HepG2 (cell line): Measurements from ENCODE around the gene BBOF1. TPM values are rescaled to one million over a fixed set of nuclear protein-coding genes. Genes with fewer than 3 reads are reported as not detected.

Experiments
- ATAC-seq: fragments of 200-7000 bp; cut with Tn5 transposase; 3 replicates; pipeline ENCODE4 v1.9.1; 2020; ENCODE audit warnings: mild to moderate bottlenecking, moderate library complexity
- BruUV-seq: library from RNA; stranded (reverse); fragments of 400-500 nt; replicated peaks from 2 replicates; lab custom pipeline; 2021; lab: Mats Ljungman, UMichigan
- CTCF ChIA-PET: fragments of 300-600 bp; formaldehyde crosslinking; extraction: SDS; loops from one replicate; lab custom pipeline; 2021; ENCODE audit warnings: low total read pairs, inconsistent platforms, low intra/inter-chr PET ratio; lab: Yijun Ruan, JAX
- POLR2A ChIA-PET: fragments of 350-600 bp; sonication (Branson Sonifier 250); formaldehyde crosslinking; loops from one replicate; lab custom pipeline; 2020; ENCODE audit warnings: antibody characterized with exemption, inconsistent platforms; lab: Yijun Ruan, JAX
- DNase-seq: peaks from one replicate; pipeline ENCODE4 v3.0.0-alpha.2; 2015; ENCODE audit warnings: low spot score
- FAIRE-seq: peaks from 3 replicates; lab custom pipeline; 2011; peaks lifted over from hg19 to GRCh38; lab: Jason Lieb, UNC
- H2AFZ ChIP-seq: one replicate; pipeline ENCODE4 v1.6.1; 2011; ENCODE audit warnings: low read length, inconsistent platforms
- H3K27ac ChIP-seq: fragments of 300-600 bp; 3 replicates; pipeline ENCODE4 v1.8.0; 2011; ENCODE audit warnings: mixed run types, mild to moderate bottlenecking, mixed read lengths, low read length, inconsistent platforms; ENCODE audit not compliant: insufficient read depth; ENCODE audit errors: extremely low read length
- H3K27me3 ChIP-seq, 2 experiments: fragments of 200-600 bp in 1 of 2; 2 replicates in 1 of 2; 3 replicates in 1 of 2; pipeline versions ENCODE4 v1.6.0 to v1.8.0; 2011; ENCODE audit warnings: low read length in 2 of 2, mild to moderate bottlenecking in 2 of 2, moderate library complexity in 2 of 2, inconsistent platforms in 1 of 2; ENCODE audit not compliant: insufficient read depth in 2 of 2, control insufficient read depth in 1 of 2
- H3K36me3 ChIP-seq, 2 experiments: fragments of 200-600 bp in 1 of 2; replicated peaks in 1 of 2; 2 replicates in 1 of 2; 3 replicates in 1 of 2; pipeline versions ENCODE4 v1.5.1 to v1.8.0; 2011; ENCODE audit warnings: low read length in 2 of 2, inconsistent platforms in 1 of 2; ENCODE audit not compliant: insufficient read depth in 2 of 2, control insufficient read depth in 1 of 2
- H3K4me1 ChIP-seq: 2 replicates; pipeline ENCODE4 v1.5.1; 2012; ENCODE audit warnings: low read length, inconsistent platforms; ENCODE audit not compliant: insufficient read depth
- H3K4me2 ChIP-seq: 2 replicates; pipeline ENCODE4 v1.6.0; 2011; ENCODE audit warnings: low read depth, low read length, inconsistent platforms
- H3K4me3 ChIP-seq, 3 experiments: fragments of 200-600 bp in 1 of 3; sonication (generic), shearing (Covaris generic) in 1 of 3; replicated peaks in 1 of 3; 2 replicates each; pipeline ENCODE4 v1.5.1; 2011 to 2016; ENCODE audit warnings: low read length in 3 of 3, inconsistent platforms in 2 of 3, low read depth in 2 of 3, mild to moderate bottlenecking in 2 of 3, control low read depth in 1 of 3, mixed read lengths in 1 of 3; ENCODE audit not compliant: insufficient read depth in 1 of 3
- H3K79me2 ChIP-seq: one replicate; pipeline ENCODE4 v1.6.1; 2011; ENCODE audit warnings: low read length, inconsistent platforms; ENCODE audit not compliant: insufficient read depth
- H3K9ac ChIP-seq: 2 replicates; pipeline ENCODE4 v1.6.0; 2011; ENCODE audit warnings: mild to moderate bottlenecking, low read depth, low read length, inconsistent platforms; ENCODE audit not compliant: insufficient read depth
- H3K9me3 ChIP-seq: 2 replicates; pipeline ENCODE4 v1.5.1; 2012; ENCODE audit warnings: mild to moderate bottlenecking, low read length
- H4K20me1 ChIP-seq: 2 replicates; pipeline ENCODE4 v1.6.0; 2011; ENCODE audit warnings: inconsistent platforms, mild to moderate bottlenecking, low read length, moderate library complexity; ENCODE audit not compliant: insufficient read depth
- BCL6 ChIP-seq: IDR thresholded peaks from 2 replicates; pipeline ENCODE4 v1.6.1; 2016; ENCODE audit warnings: missing genetic modification reagents, missing compliant biosample characterization
- CAMTA2 ChIP-seq: sonication (generic); formaldehyde crosslinking; IDR thresholded peaks from 2 replicates; pipeline ENCODE4 v1.4.0; 2020; ENCODE audit warnings: mild to moderate bottlenecking, missing genetic modification reagents, borderline replicate concordance
- FOXJ3 ChIP-seq: sonication (generic); formaldehyde crosslinking; IDR thresholded peaks from 2 replicates; pipeline ENCODE4 v1.4.0; 2020; ENCODE audit warnings: missing genetic modification reagents, mild to moderate bottlenecking, borderline replicate concordance
- FOXM1 ChIP-seq: sonication (generic); formaldehyde crosslinking; IDR thresholded peaks from 2 replicates; pipeline ENCODE4 v1.5.0; 2020; ENCODE audit warnings: missing genetic modification reagents
- FOXP1 ChIP-seq, 2 experiments: fragments of 450-650 bp in 1 of 2; IDR thresholded peaks; 2 replicates each; pipeline ENCODE4 v1.6.1; 2017 to 2018; ENCODE audit warnings: antibody characterized with exemption in 1 of 2
- GLI4 ChIP-seq: sonication (generic); formaldehyde crosslinking; IDR thresholded peaks from 2 replicates; pipeline ENCODE4 v1.5.1; 2020; ENCODE audit warnings: missing genetic modification reagents, mild to moderate bottlenecking, moderate library complexity, borderline replicate concordance
- JUND ChIP-seq: sonication (generic); formaldehyde crosslinking; IDR thresholded peaks from 2 replicates; pipeline ENCODE4 v1.8.0; 2022; ENCODE audit warnings: mild to moderate bottlenecking, missing genetic modification reagents
- PAF1 ChIP-seq: IDR thresholded peaks from 2 replicates; pipeline ENCODE4 v1.6.1; 2016; ENCODE audit warnings: missing genetic modification reagents, missing compliant biosample characterization
- SPEN ChIP-seq: sonication (generic); formaldehyde crosslinking; IDR thresholded peaks from 2 replicates; pipeline ENCODE4 v1.5.1; 2020; ENCODE audit warnings: low read depth, mild to moderate bottlenecking, missing genetic modification reagents
- TEAD3 ChIP-seq: optimal IDR thresholded peaks from 2 replicates; pipeline ENCODE3; 2016; ENCODE audit warnings: borderline replicate concordance
- WIZ ChIP-seq: sonication (generic); formaldehyde crosslinking; IDR thresholded peaks from 2 replicates; pipeline ENCODE4 v1.5.1; 2020; ENCODE audit warnings: mild to moderate bottlenecking, missing genetic modification reagents
- ZBTB7B ChIP-seq: sonication (generic); formaldehyde crosslinking; IDR thresholded peaks from 2 replicates; pipeline ENCODE4 v1.4.0; 2020; ENCODE audit warnings: missing genetic modification reagents
- ZNF326 ChIP-seq: sonication (generic); formaldehyde crosslinking; IDR thresholded peaks from 2 replicates; pipeline ENCODE4 v1.4.0; 2020; ENCODE audit warnings: missing genetic modification reagents, borderline replicate concordance
- ZNF607 ChIP-seq: sonication (generic); formaldehyde crosslinking; IDR thresholded peaks from 2 replicates; pipeline ENCODE4 v1.5.1; 2020; ENCODE audit warnings: missing genetic modification reagents, mild to moderate bottlenecking, borderline replicate concordance
- ZSCAN29 ChIP-seq: sonication (generic); formaldehyde crosslinking; conservative IDR thresholded peaks from 2 replicates; pipeline ENCODE4 v1.4.0; 2020; ENCODE audit warnings: mild to moderate bottlenecking, missing genetic modification reagents
- WGBS: methylation state at CpG from one replicate; pipeline ENCODE4 v1.1.6; 2017; ENCODE audit warnings: low lambda C conversion rate; 5-methylcytosine and 5-hydroxymethylcytosine counted together
- in situ Hi-C: cut with HindIII; loops from 2 replicates; pipeline ENCODE4 v1.10.0; 2017; ENCODE audit warnings: low pct_unique_long_range_greater_than_20kb; ENCODE audit not compliant: extremely low pct_ligation_motif_present
- intact Hi-C: fragments of 100-400 bp; cut with micrococcal nuclease; formaldehyde crosslinking; loops from one replicate; pipeline ENCODE4 v1.10.0; 2022; ENCODE audit not compliant: unreplicated experiment
- polyA plus RNA-seq, 8 experiments: library from polyadenylated mRNA; depleted of rRNA in 3 of 8; stranded (reverse) in 7 of 8; unstranded in 1 of 8; fragments of >200 nt; fragmentation: Illumina TruSeq in 4 of 8; extraction: Trizol in 4 of 8; gene quantifications; 2 replicates each; pipeline versions ENCODE4 v1.2.1 to v1.2.3, GENCODE V29; 2011 to 2016; ENCODE audit warnings: low read depth in 4 of 8, missing spikeins in 1 of 8, mixed read lengths in 1 of 8; ENCODE audit not compliant: insufficient read depth in 1 of 8
- total RNA-seq, 5 experiments: library from RNA; depleted of rRNA; stranded (reverse); fragments of >200 nt; fragmentation: Illumina TruSeq; extraction: Trizol; gene quantifications; 2 replicates each; pipeline ENCODE4 v1.2.3, GENCODE V29; 2016; ENCODE audit warnings: low read depth in 1 of 5
- TF ChIP-seq, protein P1 (sequence below): sonication (generic); formaldehyde crosslinking; IDR thresholded peaks from 2 replicates; pipeline ENCODE4 v1.4.0; 2020; ENCODE audit warnings: missing genetic modification reagents
- TF ChIP-seq, protein P2 (sequence below): sonication (generic); formaldehyde crosslinking; IDR thresholded peaks from 2 replicates; pipeline ENCODE4 v1.5.0; 2020; ENCODE audit warnings: mild to moderate bottlenecking, low read depth, missing genetic modification reagents, borderline replicate concordance

The BBOF1 gene
- total and polyA plus RNA-seq, 2 of the 13 experiments (the other 11 are each of a cell fraction or from before 2014, with no cell fraction given), result 1.6 to 2.3 TPM

DNA sequence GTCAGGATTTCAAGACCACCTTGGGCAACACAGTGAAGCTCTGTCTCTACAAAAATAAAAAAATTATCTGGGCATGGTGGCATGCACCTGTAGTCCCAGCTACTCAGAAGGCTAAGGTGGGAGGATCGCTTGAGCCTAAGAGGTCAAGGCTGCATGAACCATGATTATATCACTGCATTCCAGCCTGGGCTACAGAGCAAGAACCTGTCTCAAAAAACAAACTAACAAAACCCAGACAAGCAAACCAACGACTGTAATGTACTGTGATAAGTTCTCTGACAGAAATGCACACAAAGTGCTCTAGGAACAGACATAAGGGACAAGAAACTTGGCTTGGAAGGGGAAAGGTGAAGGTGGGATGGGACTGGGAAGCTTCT is 22.4 kb upstream of the BBOF1 start (continued):
- TF ChIP-seq JUND (CRISPR knock-in tag), result 0 out of 2 replicates have a peak, but pooled peaks have one; percentile 33
- TF ChIP-seq TEAD3 (CRISPR knock-in tag), result peak; percentile 99
- TF ChIP-seq FOXP1 (IDR thresholded peaks at IDR 0.05), result no peak
- TF ChIP-seq FOXP1 (CRISPR knock-in tag; IDR thresholded peaks at IDR 0.05), result peak; percentile 53; the same call in 1 of the 2 replicates

DNA sequence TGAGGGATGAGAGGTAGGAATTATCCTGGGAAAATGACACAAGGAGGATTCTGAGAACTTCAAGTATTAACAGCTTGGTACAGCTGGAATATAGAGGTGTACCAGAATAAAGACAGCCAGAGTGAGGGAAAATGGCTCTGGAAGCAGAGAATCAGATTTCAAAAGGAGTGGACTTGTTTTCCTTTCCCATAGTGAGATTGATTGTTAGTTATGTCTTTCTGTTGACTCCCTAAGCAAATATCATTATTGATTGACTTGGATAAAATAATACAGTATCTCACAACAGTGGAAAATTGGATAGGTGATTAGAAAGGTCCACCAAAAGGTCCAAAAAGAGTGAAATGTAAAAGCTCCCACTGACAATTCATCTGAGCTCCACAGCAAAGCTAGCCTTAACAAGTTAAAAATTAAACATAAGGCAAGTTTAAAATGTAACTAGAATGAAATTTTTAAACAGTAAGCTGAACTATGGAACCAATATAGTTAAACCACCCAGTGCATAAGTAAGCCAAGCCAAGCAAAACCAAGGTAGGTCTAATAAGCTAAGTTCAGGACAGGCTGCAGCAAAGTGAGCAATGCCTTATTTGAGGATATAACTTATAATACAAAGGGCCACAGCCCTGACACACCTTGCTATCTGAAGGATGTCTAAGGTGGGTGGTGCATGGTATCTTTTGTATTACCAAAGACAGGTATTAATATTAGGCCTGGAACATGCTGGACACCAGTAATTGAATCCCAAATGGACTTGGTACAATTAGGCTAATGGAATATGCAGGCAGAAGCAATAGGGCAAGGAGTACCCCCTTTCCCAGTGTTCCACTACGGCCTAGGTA is 21.8 kb upstream of the BBOF1 start:
- no TSS peak for BruUV-seq
- H3K36me3 ChIP-seq, result peaks cover 2 to 5% of the 10 kb centered on the region in 2 experiments; a peak in 2 of 5 replicates
- intact Hi-C loops (loop anchor here (1.0 to 5.0 kb wide), 3 partner anchors 21 to 47 kb away; partner anchors contain the start of genes COQ6 and FAM161B), in situ Hi-C loops (no loop called here)
- ATAC-seq (peak; percentile 87), FAIRE-seq (peak; percentile 75), DNase-seq (peak; percentile 71)
- H3K9me3 ChIP-seq, result no peaks in the 10 kb centered on the region
- H3K79me2 ChIP-seq, result peaks cover 4% of the 10 kb centered on the region
- peak overlapping the region; percentile 95 for H3K27ac ChIP-seq
- peaks cover 87% of the 10 kb centered on the region for H3K4me1 ChIP-seq
- H2AFZ ChIP-seq, result no peak overlapping the region
- no peaks in the 10 kb centered on the region for H4K20me1 ChIP-seq
- 0% methylated on average over 1 of the region's 1 CpG for WGBS
- H3K4me3 ChIP-seq, result peak overlapping the region; percentile 30 to 53 (median 46); a peak in 5 of 6 replicates
- peak overlapping the region; percentile 82 for H3K4me2 ChIP-seq
- no peaks in the 10 kb centered on the region for H3K27me3 ChIP-seq
- H3K9ac ChIP-seq, result peak overlapping the region; percentile 65
- ChIA-PET CTCF (no interaction called here), POLR2A (interaction anchor here (0.7 to 5.4 kb wide), 14 partner anchors 9 to 238 kb away, joined by 3 to 70 read pairs (median 8); partner anchors contain the start of genes ALDH6A1, BBOF1, COQ6 and ENTPD5)
- TF ChIP-seq GLI4 (no peak; the same call in 1 of the 2 replicates), CAMTA2 (CRISPR knock-in tag) (no peak), ZNF607 (CRISPR knock-in tag) (no peak), ZSCAN29 (CRISPR knock-in tag) (no peak), BCL6 (CRISPR knock-in tag) (0 out of 2 replicates have a peak, but pooled peaks have one; percentile 24), WIZ (CRISPR knock-in tag) (no peak), FOXM1 (no peak), FOXJ3 (CRISPR knock-in tag) (peak; percentile 71; the same call in 1 of the 2 replicates), PAF1 (no peak), ZBTB7B (CRISPR knock-in tag) (no peak), SPEN (CRISPR knock-in tag) (no peak), ZNF326 (CRISPR knock-in tag) (no peak)
- TF ChIP-seq, protein P1, sequence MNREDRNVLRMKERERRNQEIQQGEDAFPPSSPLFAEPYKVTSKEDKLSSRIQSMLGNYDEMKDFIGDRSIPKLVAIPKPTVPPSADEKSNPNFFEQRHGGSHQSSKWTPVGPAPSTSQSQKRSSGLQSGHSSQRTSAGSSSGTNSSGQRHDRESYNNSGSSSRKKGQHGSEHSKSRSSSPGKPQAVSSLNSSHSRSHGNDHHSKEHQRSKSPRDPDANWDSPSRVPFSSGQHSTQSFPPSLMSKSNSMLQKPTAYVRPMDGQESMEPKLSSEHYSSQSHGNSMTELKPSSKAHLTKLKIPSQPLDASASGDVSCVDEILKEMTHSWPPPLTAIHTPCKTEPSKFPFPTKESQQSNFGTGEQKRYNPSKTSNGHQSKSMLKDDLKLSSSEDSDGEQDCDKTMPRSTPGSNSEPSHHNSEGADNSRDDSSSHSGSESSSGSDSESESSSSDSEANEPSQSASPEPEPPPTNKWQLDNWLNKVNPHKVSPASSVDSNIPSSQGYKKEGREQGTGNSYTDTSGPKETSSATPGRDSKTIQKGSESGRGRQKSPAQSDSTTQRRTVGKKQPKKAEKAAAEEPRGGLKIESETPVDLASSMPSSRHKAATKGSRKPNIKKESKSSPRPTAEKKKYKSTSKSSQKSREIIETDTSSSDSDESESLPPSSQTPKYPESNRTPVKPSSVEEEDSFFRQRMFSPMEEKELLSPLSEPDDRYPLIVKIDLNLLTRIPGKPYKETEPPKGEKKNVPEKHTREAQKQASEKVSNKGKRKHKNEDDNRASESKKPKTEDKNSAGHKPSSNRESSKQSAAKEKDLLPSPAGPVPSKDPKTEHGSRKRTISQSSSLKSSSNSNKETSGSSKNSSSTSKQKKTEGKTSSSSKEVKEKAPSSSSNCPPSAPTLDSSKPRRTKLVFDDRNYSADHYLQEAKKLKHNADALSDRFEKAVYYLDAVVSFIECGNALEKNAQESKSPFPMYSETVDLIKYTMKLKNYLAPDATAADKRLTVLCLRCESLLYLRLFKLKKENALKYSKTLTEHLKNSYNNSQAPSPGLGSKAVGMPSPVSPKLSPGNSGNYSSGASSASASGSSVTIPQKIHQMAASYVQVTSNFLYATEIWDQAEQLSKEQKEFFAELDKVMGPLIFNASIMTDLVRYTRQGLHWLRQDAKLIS (CRISPR knock-in tag), result no peak
- TF ChIP-seq, protein P2, sequence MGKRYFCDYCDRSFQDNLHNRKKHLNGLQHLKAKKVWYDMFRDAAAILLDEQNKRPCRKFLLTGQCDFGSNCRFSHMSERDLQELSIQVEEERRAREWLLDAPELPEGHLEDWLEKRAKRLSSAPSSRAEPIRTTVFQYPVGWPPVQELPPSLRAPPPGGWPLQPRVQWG, result no peak
